Upper lobe of left lung (tissue), 4 donors: Measurements from ENCODE around the gene DLST.

Experiments
- CTCF ChIP-seq, 6 experiments: fragments of 450-650 bp in 4 of 6; fragments of 200-600 bp in 2 of 6; sonication (generic) in 2 of 6; IDR thresholded peaks; one replicate each; pipeline ENCODE4 v1.5.1; 2016 to 2019; ENCODE audit warnings: antibody characterized with exemption in 6 of 6
- EP300 ChIP-seq, 4 donors: sonication (generic); formaldehyde crosslinking; IDR thresholded peaks; one replicate each; pipeline ENCODE4 v1.5.1; 2017; ENCODE audit warnings: antibody characterized with exemption in 4 of 4, control low read depth in 2 of 4
- POLR2AphosphoS5 ChIP-seq, 2 donors: sonication (generic); formaldehyde crosslinking; IDR thresholded peaks; one replicate each; pipeline ENCODE4 v1.5.1; 2017; ENCODE audit warnings: antibody characterized with exemption in 2 of 2

GRCh38 chr14:74875204-74875603 lies 6.5 kb upstream of the DLST start:
- TF ChIP-seq CTCF (IDR thresholded peaks at IDR 0.05) (no peak), POLR2AphosphoS5 (IDR thresholded peaks at IDR 0.05) (no peak), EP300 (IDR thresholded peaks at IDR 0.05) (no peak)
